T-cell (primary cell): ENCODE data around the gene FAM9C. TPM values are rescaled to one million over a fixed set of nuclear protein-coding genes. Genes with fewer than 3 reads are reported as not detected.
"Not testable (repeated sequence)": the region's sequence is repeated elsewhere in the genome, so short reads cannot be mapped to it uniquely, and the experiment has no call there.

ENCODE experiments used
- ATAC-seq, 4 experiments: fragments of 200-7000 bp in 3 of 4; fragments of 150-1000 bp in 1 of 4; cut with Tn5 transposase; replicated peaks in 1 of 4; 1 replicate in 3 of 4; 2 replicates in 1 of 4; pipeline ENCODE4 v1.10.0; 2021; ENCODE audit warnings: moderate library complexity in 3 of 4, mild to moderate bottlenecking in 2 of 4, moderate number of reproducible peaks in 1 of 4
- CTCF ChIA-PET, 2 donors: fragments of 300-600 bp; sonication (Branson Sonifier 250); formaldehyde crosslinking; loops; one replicate each; lab custom pipeline; 2022; ENCODE audit warnings: antibody characterized with exemption in 2 of 2; lab: Charles Lee
- POLR2A ChIA-PET, 2 donors: fragments of 300-600 bp; sonication (Branson Sonifier 250); formaldehyde crosslinking; loops; one replicate each; lab custom pipeline; 2022; ENCODE audit warnings: antibody characterized with exemption in 2 of 2; lab: Charles Lee
- DNase-seq, 35 experiments: peaks; one replicate each; pipeline versions ENCODE4 v3.0.0 to v3.0.0-alpha.2; 2013 to 2023
- H3K27ac ChIP-seq: one replicate; pipeline ENCODE4 v1.5.1; 2013; ENCODE audit warnings: low read length
- H3K27me3 ChIP-seq, 2 experiments: replicated peaks in 1 of 2; 1 replicate in 1 of 2; 2 replicates in 1 of 2; pipeline versions ENCODE4 v1.6.1 to v1.7.0; 2013; ENCODE audit warnings: low read length in 1 of 2, mixed read lengths in 1 of 2; ENCODE audit not compliant: control insufficient read depth in 2 of 2, insufficient read depth in 2 of 2; ENCODE audit errors: extremely low read depth in 1 of 2
- H3K36me3 ChIP-seq, 2 donors: 1 replicate in 1 of 2; 2 replicates in 1 of 2; pipeline versions ENCODE4 v1.6.1 to v1.7.0; 2013; ENCODE audit warnings: low read length in 1 of 2; ENCODE audit not compliant: control insufficient read depth in 2 of 2, insufficient read depth in 1 of 2; ENCODE audit errors: extremely low read depth in 1 of 2
- H3K4me1 ChIP-seq, 2 experiments: 1 replicate in 1 of 2; 2 replicates in 1 of 2; pipeline versions ENCODE4 v1.6.1 to v1.7.0; 2013; ENCODE audit warnings: low read length in 2 of 2, mixed read lengths in 1 of 2; ENCODE audit not compliant: insufficient read depth in 2 of 2, control insufficient read depth in 1 of 2; ENCODE audit errors: extremely low read depth in 1 of 2
- H3K4me3 ChIP-seq, 2 donors: 1 replicate in 1 of 2; 2 replicates in 1 of 2; pipeline versions ENCODE4 v1.5.1 to v1.7.0; 2013; ENCODE audit warnings: mild to moderate bottlenecking in 2 of 2, low read length in 1 of 2, moderate library complexity in 1 of 2; ENCODE audit not compliant: control insufficient read depth in 1 of 2; ENCODE audit errors: extremely low read depth in 1 of 2
- H3K9me3 ChIP-seq: 2 replicates; pipeline ENCODE4 v1.7.0; 2013
- H3K27ac Mint-ChIP-seq, 2 donors: one replicate each; pipeline ENCODE4 v1.8.0; 2020 to 2021; ENCODE audit warnings: mild to moderate bottlenecking in 2 of 2, mixed read lengths in 2 of 2
- H3K27me3 Mint-ChIP-seq, 2 donors: one replicate each; pipeline ENCODE4 v1.8.0; 2021 to 2022; ENCODE audit warnings: mixed read lengths in 2 of 2
- H3K36me3 Mint-ChIP-seq: one replicate; pipeline ENCODE4 v1.8.0; 2021; ENCODE audit warnings: mixed read lengths
- H3K4me1 Mint-ChIP-seq, 3 donors: one replicate each; pipeline ENCODE4 v1.8.0; 2020 to 2022; ENCODE audit warnings: mixed read lengths in 3 of 3, mild to moderate bottlenecking in 1 of 3
- H3K4me3 Mint-ChIP-seq, 3 donors: one replicate each; pipeline ENCODE4 v1.8.0; 2020 to 2022; ENCODE audit warnings: mild to moderate bottlenecking in 3 of 3, mixed read lengths in 3 of 3, moderate library complexity in 3 of 3
- H3K9me3 Mint-ChIP-seq, 3 donors: one replicate each; pipeline ENCODE4 v1.8.0; 2020 to 2022; ENCODE audit warnings: mixed read lengths in 3 of 3
- WGBS: methylation state at CpG from one replicate; pipeline ENCODE4 v1.1.5; 2013; ENCODE audit warnings: missing lambda C conversion rate; ENCODE audit not compliant: insufficient coverage; 5-methylcytosine and 5-hydroxymethylcytosine counted together
- total RNA-seq, 35 experiments: library from RNA in 6 of 35; stranded (reverse) in 6 of 35; fragments of 120-200 nt in 1 of 35; gene quantifications; one replicate each; pipeline versions ENCODE4 v1.2.1 to v1.2.4 and lab custom pipeline; 2013 to 2026

Gene FAM9C
- total RNA-seq, 5 donors from 2014 or later (not counting 1 experiment from before 2014, with no cell fraction given) = not detected

- H3K4me1 Mint-ChIP-seq = peaks cover 17 to 34% (median 21%) of the 10 kb centered on the region in 3 donors
- Histone ChIP-seq H3K27me3 (no peaks in the 10 kb centered on the region), H3K27ac (no peak overlapping the region), H3K4me1 (peaks cover 7 to 20% of the 10 kb centered on the region in 2 experiments), H3K9me3 (peaks cover 5% of the 10 kb centered on the region), H3K4me3 (no peak overlapping the region), H3K36me3 (no peaks in the 10 kb centered on the region)
- H3K36me3 Mint-ChIP-seq = peaks cover 10% of the 10 kb centered on the region
- ATAC-seq (no peak), DNase-seq (no peak)
- H3K27me3 Mint-ChIP-seq = peaks cover 0 to 17% of the 10 kb centered on the region in 2 donors
- CTCF ChIA-PET = no interaction called here
- H3K9me3 Mint-ChIP-seq = peaks cover 0 to 11% (median 4%) of the 10 kb centered on the region in 3 donors
- POLR2A ChIA-PET = no interaction called here
- H3K27ac Mint-ChIP-seq = no peak overlapping the region
- WGBS = 100% methylated on average over 1 of the region's 3 CpGs
- H3K4me3 Mint-ChIP-seq = no peak overlapping the region
These were observed 25.5 kb upstream of the FAM9C start for GRCh38 chrX:13069771-13070416.

GRCh38 chrX:13068651-13069050 is 24.2 kb upstream of the FAM9C start:
- Histone ChIP-seq H3K27ac (no peak overlapping the region), H3K36me3 (no peaks in the 10 kb centered on the region), H3K4me1 (peaks cover 2 to 20% of the 10 kb centered on the region in 2 experiments), H3K4me3 (no peak overlapping the region), H3K9me3 (peaks cover 5% of the 10 kb centered on the region), H3K27me3 (no peaks in the 10 kb centered on the region)
- Mint-ChIP-seq H3K36me3 (peaks cover 10% of the 10 kb centered on the region), H3K9me3 (peaks cover 0 to 11% (median 4%) of the 10 kb centered on the region in 3 donors), H3K4me1 (peaks cover 8 to 32% (median 19%) of the 10 kb centered on the region in 3 donors), H3K27ac (no peak overlapping the region), H3K27me3 (peaks cover 0 to 12% of the 10 kb centered on the region in 2 donors), H3K4me3 (no peak overlapping the region)
- POLR2A ChIA-PET = no interaction called here
- CTCF ChIA-PET = no interaction called here
- no peak for ATAC-seq
- DNase-seq = no peak
- WGBS = no CpG with 5 or more reads among the region's 1 CpG

GRCh38 chrX:13067773-13068172 is 23.4 kb upstream of the FAM9C start:
- no CpG with 5 or more reads among the region's 1 CpG for WGBS
- no peak for ATAC-seq
- peaks cover 13% of the 10 kb centered on the region for H3K36me3 Mint-ChIP-seq
- Histone ChIP-seq H3K27ac (no peak overlapping the region), H3K4me1 (peaks cover 2 to 13% of the 10 kb centered on the region in 2 experiments), H3K27me3 (no peaks in the 10 kb centered on the region), H3K4me3 (no peak overlapping the region), H3K9me3 (peaks cover 5% of the 10 kb centered on the region), H3K36me3 (no peaks in the 10 kb centered on the region)
- no peak overlapping the region for H3K27ac Mint-ChIP-seq
- DNase-seq = no peak
- H3K4me1 Mint-ChIP-seq = peaks cover 12 to 32% (median 24%) of the 10 kb centered on the region in 3 donors
- H3K9me3 Mint-ChIP-seq = peaks cover 6 to 15% (median 8%) of the 10 kb centered on the region in 3 donors
- H3K4me3 Mint-ChIP-seq = no peak overlapping the region
- ChIA-PET CTCF (interaction anchor here in 1 of 2 donors (0.7 kb wide), 1 partner anchor 12 kb away, joined by 10 read pairs; no protein-coding TSS in a partner anchor), POLR2A (no interaction called here)
- peaks cover 0 to 13% of the 10 kb centered on the region in 2 donors for H3K27me3 Mint-ChIP-seq

GRCh38 chrX:13066391-13066790 is 22.0 kb upstream of the FAM9C start:
- H3K4me3 ChIP-seq = no peak overlapping the region
- H3K27ac ChIP-seq = no peak overlapping the region
- Mint-ChIP-seq H3K4me1 (peaks cover 15 to 36% (median 28%) of the 10 kb centered on the region in 3 donors), H3K27ac (peak overlapping the region in 1 of 2 donors; percentile 31), H3K27me3 (peaks cover 0 to 14% of the 10 kb centered on the region in 2 donors), H3K4me3 (peak overlapping the region in 1 of 3 donors; percentile 38), H3K36me3 (peaks cover 16% of the 10 kb centered on the region), H3K9me3 (peaks cover 8 to 21% (median 10%) of the 10 kb centered on the region in 3 donors)
- no peaks in the 10 kb centered on the region for H3K36me3 ChIP-seq
- peaks cover 2 to 13% of the 10 kb centered on the region in 2 experiments for H3K4me1 ChIP-seq
- H3K9me3 ChIP-seq = peaks cover 5% of the 10 kb centered on the region
- 100% methylated on average over 1 of the region's 4 CpGs for WGBS
- ChIA-PET CTCF (no interaction called here), POLR2A (no interaction called here)
- no peak for DNase-seq
- ATAC-seq = no peak
- no peaks in the 10 kb centered on the region for H3K27me3 ChIP-seq

- CTCF ChIA-PET = no interaction called here
- POLR2A ChIA-PET = no interaction called here
These were observed 20.3 kb upstream of the FAM9C start for GRCh38 chrX:13064599-13065143.

GRCh38 chrX:13063124-13063523 is 18.7 kb upstream of the FAM9C start:
- ChIA-PET CTCF (interaction anchor here in 1 of 2 donors (0.8 kb wide), 1 partner anchor 117 kb away, joined by 4 read pairs; no protein-coding TSS in a partner anchor), POLR2A (interaction anchor here in 1 of 2 donors (0.6 kb wide), 1 partner anchor 11 kb away, joined by 3 read pairs; no protein-coding TSS in a partner anchor)
- peaks cover 13% of the 10 kb centered on the region for H3K36me3 Mint-ChIP-seq
- H3K4me3 ChIP-seq, H3K9me3 ChIP-seq, H3K27ac ChIP-seq, DNase-seq, H3K27me3 ChIP-seq, H3K27ac Mint-ChIP-seq, H3K4me3 Mint-ChIP-seq, ATAC-seq, H3K36me3 ChIP-seq: not testable (repeated sequence)
- no CpG with 5 or more reads among the region's 2 CpGs for WGBS
- peaks cover 0 to 19% of the 10 kb centered on the region in 2 donors for H3K27me3 Mint-ChIP-seq
- H3K9me3 Mint-ChIP-seq = peaks cover 8 to 13% (median 10%) of the 10 kb centered on the region in 3 donors
- H3K4me1 Mint-ChIP-seq = peaks cover 35 to 58% (median 45%) of the 10 kb centered on the region in 3 donors
- peaks cover 2 to 17% of the 10 kb centered on the region in 2 experiments for H3K4me1 ChIP-seq

More at GRCh38 chrX:13064599-13065143, 20.3 kb upstream of the FAM9C start:
- peaks cover 2 to 17% of the 10 kb centered on the region in 2 experiments for H3K4me1 ChIP-seq
- Mint-ChIP-seq H3K9me3 (peaks cover 8 to 22% (median 14%) of the 10 kb centered on the region in 3 donors), H3K27me3 (peaks cover 0 to 14% of the 10 kb centered on the region in 2 donors), H3K36me3 (peaks cover 18% of the 10 kb centered on the region), H3K4me1 (peaks cover 32 to 49% (median 39%) of the 10 kb centered on the region in 3 donors), H3K27ac (peak overlapping the region in 1 of 2 donors; percentile 28), H3K4me3 (no peak overlapping the region)
- no CpG with 5 or more reads among the region's 2 CpGs for WGBS
- ATAC-seq (no peak), DNase-seq (no peak)
- H3K36me3 ChIP-seq = no peaks in the 10 kb centered on the region
- peaks cover 5% of the 10 kb centered on the region for H3K9me3 ChIP-seq
- no peak overlapping the region for H3K4me3 ChIP-seq
- H3K27me3 ChIP-seq = no peaks in the 10 kb centered on the region
- no peak overlapping the region for H3K27ac ChIP-seq
